Progenitor cell of endocrine pancreas (in vitro differentiated cells): ENCODE measurements around the gene RIC8A. TPM values are rescaled to one million over a fixed set of nuclear protein-coding genes. Genes with fewer than 3 reads are reported as not detected.

Experiments used
- DNase-seq: peaks from one replicate; pipeline ENCODE4 v3.0.0; 2021; ENCODE audit warnings: low spot score; ENCODE audit not compliant: unreplicated experiment
- H3K27ac Mint-ChIP-seq: 2 replicates; pipeline ENCODE4 v1.8.0; 2021; ENCODE audit warnings: mild to moderate bottlenecking, moderate library complexity, mixed read lengths
- H3K27me3 Mint-ChIP-seq: 2 replicates; pipeline ENCODE4 v1.8.0; 2021; ENCODE audit warnings: mixed read lengths
- H3K36me3 Mint-ChIP-seq: 2 replicates; pipeline ENCODE4 v1.8.0; 2022; ENCODE audit warnings: mixed read lengths; ENCODE audit not compliant: insufficient read depth
- H3K4me1 Mint-ChIP-seq: 2 replicates; pipeline ENCODE4 v1.8.0; 2021; ENCODE audit warnings: low read depth, mixed read lengths
- H3K4me3 Mint-ChIP-seq: 2 replicates; pipeline ENCODE4 v1.8.0; 2021; ENCODE audit warnings: low read depth, mild to moderate bottlenecking, moderate library complexity, mixed read lengths
- H3K9me3 Mint-ChIP-seq: 2 replicates; pipeline ENCODE4 v1.8.0; 2021; ENCODE audit warnings: low read depth, mixed read lengths
- total RNA-seq: library from RNA; stranded (reverse); gene quantifications from 2 replicates; pipeline ENCODE4 v1.2.1, GENCODE V29; 2021
- TF ChIP-seq, protein P1 (sequence below): fragments of 200-600 bp; sonication (generic); IDR thresholded peaks from one replicate; pipeline ENCODE4 v1.5.0; 2021; ENCODE audit warnings: antibody characterized with exemption, mild to moderate bottlenecking; ENCODE audit not compliant: unreplicated experiment

The RIC8A gene
- total RNA-seq, 1 donor from 2014 or later = 88.0 TPM

- no peaks in the 10 kb centered on the region for H3K9me3 Mint-ChIP-seq
- H3K4me3 Mint-ChIP-seq = no peak overlapping the region
- no peaks in the 10 kb centered on the region for H3K4me1 Mint-ChIP-seq
- H3K36me3 Mint-ChIP-seq = peaks cover 15% of the 10 kb centered on the region
- TF ChIP-seq, protein P1, sequence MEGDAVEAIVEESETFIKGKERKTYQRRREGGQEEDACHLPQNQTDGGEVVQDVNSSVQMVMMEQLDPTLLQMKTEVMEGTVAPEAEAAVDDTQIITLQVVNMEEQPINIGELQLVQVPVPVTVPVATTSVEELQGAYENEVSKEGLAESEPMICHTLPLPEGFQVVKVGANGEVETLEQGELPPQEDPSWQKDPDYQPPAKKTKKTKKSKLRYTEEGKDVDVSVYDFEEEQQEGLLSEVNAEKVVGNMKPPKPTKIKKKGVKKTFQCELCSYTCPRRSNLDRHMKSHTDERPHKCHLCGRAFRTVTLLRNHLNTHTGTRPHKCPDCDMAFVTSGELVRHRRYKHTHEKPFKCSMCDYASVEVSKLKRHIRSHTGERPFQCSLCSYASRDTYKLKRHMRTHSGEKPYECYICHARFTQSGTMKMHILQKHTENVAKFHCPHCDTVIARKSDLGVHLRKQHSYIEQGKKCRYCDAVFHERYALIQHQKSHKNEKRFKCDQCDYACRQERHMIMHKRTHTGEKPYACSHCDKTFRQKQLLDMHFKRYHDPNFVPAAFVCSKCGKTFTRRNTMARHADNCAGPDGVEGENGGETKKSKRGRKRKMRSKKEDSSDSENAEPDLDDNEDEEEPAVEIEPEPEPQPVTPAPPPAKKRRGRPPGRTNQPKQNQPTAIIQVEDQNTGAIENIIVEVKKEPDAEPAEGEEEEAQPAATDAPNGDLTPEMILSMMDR = no peak
- no peak for DNase-seq
- peaks cover 4% of the 10 kb centered on the region for H3K27me3 Mint-ChIP-seq
- no peak overlapping the region for H3K27ac Mint-ChIP-seq
Observed at GRCh38 chr11:255816-256215, 48.3 kb downstream of the RIC8A start.

DNA sequence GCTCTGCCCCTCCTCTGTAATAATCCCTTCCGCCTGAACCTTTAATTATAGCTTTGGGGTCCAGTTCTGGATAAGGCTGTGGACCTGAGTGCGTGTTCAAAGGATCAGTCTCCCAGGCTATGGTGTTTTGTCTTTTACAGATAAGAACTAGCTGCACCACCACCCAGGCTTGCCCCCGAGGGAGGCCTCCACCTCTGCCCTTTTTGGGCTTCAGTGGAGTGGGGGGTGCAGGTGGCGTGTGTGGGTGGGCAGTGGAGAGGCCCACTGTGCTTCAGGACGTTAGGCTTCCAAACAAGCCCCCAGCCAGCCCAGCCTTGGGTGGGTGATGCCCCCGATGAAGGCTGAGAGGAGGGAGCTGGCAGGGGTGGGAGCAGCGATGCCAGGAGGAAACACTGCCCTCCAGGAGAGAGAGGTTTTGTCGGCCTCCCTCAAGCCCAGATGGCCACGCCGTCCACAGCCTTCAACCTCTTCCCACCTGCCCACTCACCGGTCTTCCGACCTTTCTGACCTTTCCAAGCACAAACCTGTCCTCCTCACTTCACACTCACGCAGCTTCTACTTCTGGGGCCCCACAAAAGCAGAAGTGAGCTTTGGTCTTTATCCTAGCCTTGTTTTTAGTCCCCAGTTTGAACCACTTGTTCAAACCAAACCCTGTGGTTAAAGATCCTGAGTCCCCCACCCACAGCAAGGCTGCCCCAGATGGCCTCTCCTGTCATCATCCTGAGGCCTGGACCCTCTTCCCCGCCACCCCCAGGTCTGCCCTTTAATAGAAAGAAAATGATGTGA lies 49.6 kb downstream of the RIC8A start:
- Mint-ChIP-seq H3K27me3 (peaks cover 4% of the 10 kb centered on the region), H3K27ac (no peak overlapping the region)
- TF ChIP-seq, protein P1 = no peak

DNA sequence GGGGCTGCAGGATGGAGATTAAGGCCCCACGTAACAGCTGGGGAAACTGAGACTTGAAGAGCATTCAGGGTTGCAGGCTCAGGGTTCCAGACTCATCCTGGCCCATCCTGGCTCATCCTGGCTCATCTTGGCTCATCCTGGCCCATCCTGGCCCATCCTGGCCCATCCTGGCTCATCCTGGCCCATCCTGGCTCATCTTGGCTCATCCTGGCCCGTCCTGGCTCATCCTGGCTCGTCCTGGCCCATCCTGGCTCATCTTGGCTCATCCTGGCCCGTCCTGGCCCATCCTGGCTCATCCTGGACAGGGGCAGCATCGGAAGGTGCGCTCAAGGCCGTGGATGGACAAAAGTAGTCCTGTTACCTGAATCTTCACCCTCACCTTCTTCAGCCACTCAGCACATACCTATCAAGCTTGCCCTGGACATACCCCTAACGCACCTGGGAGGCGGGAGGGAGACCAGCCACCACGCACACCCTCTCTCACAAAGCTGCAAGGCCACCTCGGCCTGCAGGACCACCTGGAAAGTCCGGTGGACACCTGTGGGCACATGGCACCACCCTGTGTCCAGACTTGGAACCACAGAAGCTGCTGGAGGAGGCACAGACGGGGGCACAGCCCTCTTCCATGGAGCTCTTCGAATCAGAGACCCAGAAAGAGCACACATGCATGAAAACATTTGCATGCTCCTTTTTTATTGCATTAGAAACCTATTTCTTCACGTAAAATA lies 50.4 kb downstream of the RIC8A start:
- H3K36me3 Mint-ChIP-seq = peaks cover 3% of the 10 kb centered on the region
- TF ChIP-seq, protein P1 = peak; percentile 38
- no peak overlapping the region for H3K27ac Mint-ChIP-seq
- H3K9me3 Mint-ChIP-seq = peaks cover 3% of the 10 kb centered on the region
- DNase-seq = no peak
- peaks cover 4% of the 10 kb centered on the region for H3K27me3 Mint-ChIP-seq
- H3K4me1 Mint-ChIP-seq = no peaks in the 10 kb centered on the region
- H3K4me3 Mint-ChIP-seq = no peak overlapping the region

More for the DNA sequence above, 49.6 kb downstream of the RIC8A start:
- no peak for DNase-seq
- Mint-ChIP-seq H3K36me3 (peaks cover 8% of the 10 kb centered on the region), H3K4me1 (no peaks in the 10 kb centered on the region), H3K4me3 (no peak overlapping the region), H3K9me3 (peaks cover 3% of the 10 kb centered on the region)

GRCh38 chr11:259413-259812 lies 51.9 kb downstream of the RIC8A start:
- no peak for DNase-seq
- peaks cover 3% of the 10 kb centered on the region for H3K9me3 Mint-ChIP-seq
- H3K4me3 Mint-ChIP-seq = no peak overlapping the region
- H3K27ac Mint-ChIP-seq = no peak overlapping the region
- TF ChIP-seq, protein P1 = no peak
- H3K36me3 Mint-ChIP-seq = no peaks in the 10 kb centered on the region
- no peaks in the 10 kb centered on the region for H3K4me1 Mint-ChIP-seq
- peaks cover 4% of the 10 kb centered on the region for H3K27me3 Mint-ChIP-seq

- Mint-ChIP-seq H3K4me1 (no peaks in the 10 kb centered on the region), H3K27ac (no peak overlapping the region), H3K4me3 (no peak overlapping the region), H3K9me3 (peaks cover 3% of the 10 kb centered on the region), H3K36me3 (no peaks in the 10 kb centered on the region), H3K27me3 (peaks cover 4% of the 10 kb centered on the region)
- DNase-seq = no peak
- TF ChIP-seq, protein P1 = no peak
Observed at GRCh38 chr11:261624-262023, 54.1 kb downstream of the RIC8A start.

Other genes with a start within 250 kb of the RIC8A start
- not detected in 2 replicates for gene SCGB1C1, start 14.6 kb upstream of the RIC8A start, total RNA-seq
- 46.9 and 49.6 TPM in 2 replicates for gene BET1L, start 309 bp upstream of the RIC8A start, total RNA-seq
- 27.0 and 29.3 TPM in 2 replicates for gene SIRT3, start 28.6 kb downstream of the RIC8A start, total RNA-seq
- 100 and 103 TPM in 2 replicates for gene PSMD13, start 29.3 kb downstream of the RIC8A start, total RNA-seq
- not detected in 2 replicates for gene NLRP6, start 70.7 kb downstream of the RIC8A start, total RNA-seq
- gene PGGHG, start 81.4 kb downstream of the RIC8A start, total RNA-seq = 67.0 and 74.7 TPM in 2 replicates
- not detected in 2 replicates for gene IFITM5, start 91.8 kb downstream of the RIC8A start, total RNA-seq
- 33.2 and 33.5 TPM in 2 replicates for gene IFITM2, start 100.1 kb downstream of the RIC8A start, total RNA-seq
- 2.3 TPM in 2 replicates for gene IFITM1, start 106.3 kb downstream of the RIC8A start, total RNA-seq
- 99.3 and 105 TPM in 2 replicates for gene IFITM3, start 113.2 kb downstream of the RIC8A start, total RNA-seq
- 277 and 294 TPM in 2 replicates for gene B4GALNT4, start 161.8 kb downstream of the RIC8A start, total RNA-seq
- 55.9 and 56.9 TPM in 2 replicates for gene PKP3, start 186.5 kb downstream of the RIC8A start, total RNA-seq
- 111 and 117 TPM in 2 replicates for gene SIGIRR, start 207.3 kb downstream of the RIC8A start, total RNA-seq
- 31.0 and 34.6 TPM in 2 replicates for gene ANO9, start 234.3 kb downstream of the RIC8A start, total RNA-seq
- gene PTDSS2, start 242.6 kb downstream of the RIC8A start, total RNA-seq = 48.2 and 50.4 TPM in 2 replicates